GM18498 (cell line): ENCODE data around the gene GPR52.
"Not testable (repeated sequence)": the region's sequence is repeated elsewhere in the genome, so short reads cannot be mapped to it uniquely, and the experiment has no call there.

Experiments
- ATAC-seq: cut with Tn5 transposase; IDR thresholded peaks from one replicate; pipeline ENCODE4 v1.9.1; 2021; ENCODE audit warnings: mild to moderate bottlenecking, moderate library complexity; ENCODE audit not compliant: unreplicated experiment

The GPR52 gene

GRCh38 chr1:174447866-174448530 is at the start of gene GPR52:
Gene GPR52, plus strand, starts transcription at chr1:174447964. Its CDS starts 148 bp downstream, at chr1:174448112.
- no peak for ATAC-seq

- no peak for ATAC-seq
Measured at GRCh38 chr1:174398246-174398645, 49.5 kb upstream of the GPR52 start.

GRCh38 chr1:174399211-174399610 is 48.6 kb upstream of the GPR52 start:
- no peak for ATAC-seq

- ATAC-seq, result no peak
Measured at GRCh38 chr1:174401075-174401474, 46.7 kb upstream of the GPR52 start.

GRCh38 chr1:174405219-174405618 is 42.5 kb upstream of the GPR52 start:
- no peak for ATAC-seq

- ATAC-seq, result no peak
Measured at GRCh38 chr1:174406421-174406820, 41.3 kb upstream of the GPR52 start.

GRCh38 chr1:174407665-174408064 is 40.1 kb upstream of the GPR52 start:
- no peak for ATAC-seq

- no peak for ATAC-seq
Measured at GRCh38 chr1:174408146-174408545, 39.6 kb upstream of the GPR52 start.

GRCh38 chr1:174409801-174410200 is 38.0 kb upstream of the GPR52 start:
- not testable (repeated sequence) for ATAC-seq

GRCh38 chr1:174413632-174414031 is 34.1 kb upstream of the GPR52 start:
- ATAC-seq, result no peak

- ATAC-seq, result no peak
Measured at GRCh38 chr1:174414203-174414602, 33.6 kb upstream of the GPR52 start.

- ATAC-seq, result no peak
Measured at GRCh38 chr1:174415506-174415905, 32.3 kb upstream of the GPR52 start.

- ATAC-seq, result no peak
Measured at GRCh38 chr1:174417921-174418320, 29.8 kb upstream of the GPR52 start.

GRCh38 chr1:174425121-174425520 is 22.6 kb upstream of the GPR52 start:
- no peak for ATAC-seq

- no peak for ATAC-seq
Measured at GRCh38 chr1:174426153-174426552, 21.6 kb upstream of the GPR52 start.

- no peak for ATAC-seq
Measured at GRCh38 chr1:174428033-174428432, 19.7 kb upstream of the GPR52 start.

- no peak for ATAC-seq
Measured at GRCh38 chr1:174428739-174429138, 19.0 kb upstream of the GPR52 start.

- ATAC-seq, result no peak
Measured at GRCh38 chr1:174433451-174433850, 14.3 kb upstream of the GPR52 start.

- no peak for ATAC-seq
Measured at GRCh38 chr1:174445351-174445750, 2.4 kb upstream of the GPR52 start.

GRCh38 chr1:174445817-174446216 is 1.9 kb upstream of the GPR52 start:
- ATAC-seq, result no peak

- ATAC-seq, result no peak
Measured at GRCh38 chr1:174448531-174448883, 743 bp downstream of the GPR52 start.

GRCh38 chr1:174448974-174449373 is 1.2 kb downstream of the GPR52 start:
- ATAC-seq, result no peak

GRCh38 chr1:174451408-174451807 is 3.6 kb downstream of the GPR52 start:
- ATAC-seq, result no peak
